Thoracic aorta (tissue), 2 donors: ENCODE data around the gene GRN. TPM values are rescaled to one million over a fixed set of nuclear protein-coding genes. Genes with fewer than 3 reads are reported as not detected.

Source experiments
- ATAC-seq: fragments of 150-250 bp; one replicate; pipeline ENCODE4 v1.8.0; 2017; ENCODE audit warnings: low read depth; ENCODE audit not compliant: insufficient number of reproducible peaks, low FRiP score
- DNase-seq: peaks from one replicate; pipeline ENCODE4 v3.0.0-alpha.2; 2020; ENCODE audit warnings: low spot score
- H3K27ac ChIP-seq, 2 donors: fragments of 200-600 bp; sonication (generic); 1 replicate in 1 of 2; 2 replicates in 1 of 2; pipeline ENCODE4 v1.5.1; 2016; ENCODE audit warnings: mild to moderate bottlenecking in 2 of 2, moderate library complexity in 2 of 2
- H3K27me3 ChIP-seq: fragments of 200-600 bp; sonication (generic); replicated peaks from 2 replicates; pipeline ENCODE4 v1.6.0; 2016; ENCODE audit warnings: mild to moderate bottlenecking; ENCODE audit not compliant: insufficient read depth
- H3K36me3 ChIP-seq: fragments of 200-600 bp; sonication (generic); one replicate; pipeline ENCODE4 v1.5.1; 2016
- H3K4me1 ChIP-seq, 2 donors: fragments of 200-600 bp; sonication (generic); 1 replicate in 1 of 2; 2 replicates in 1 of 2; pipeline versions ENCODE4 v1.5.1 to v1.6.0; 2016; ENCODE audit warnings: low read depth in 2 of 2, mild to moderate bottlenecking in 1 of 2; ENCODE audit not compliant: control insufficient read depth in 1 of 2
- H3K4me3 ChIP-seq: fragments of 200-600 bp; sonication (generic); 2 replicates; pipeline ENCODE4 v1.5.1; 2016; ENCODE audit warnings: mild to moderate bottlenecking
- H3K9me3 ChIP-seq: fragments of 200-600 bp; sonication (generic); 2 replicates; pipeline ENCODE4 v1.5.1; 2016
- total RNA-seq, 2 donors: library from RNA; depleted of rRNA; stranded (reverse); fragments of >200 nt; gene quantifications; one replicate each; pipeline versions ENCODE4 v1.1.0 to v1.2.3, GENCODE V29; 2016
- TF ChIP-seq, protein P1 (sequence below): fragments of 200-600 bp; sonication (generic); IDR thresholded peaks from one replicate; pipeline ENCODE4 v1.5.1; 2019; ENCODE audit warnings: antibody characterized with exemption

The GRN gene
- total RNA-seq, 2 donors from 2014 or later: 203 to 292 TPM

DNA sequence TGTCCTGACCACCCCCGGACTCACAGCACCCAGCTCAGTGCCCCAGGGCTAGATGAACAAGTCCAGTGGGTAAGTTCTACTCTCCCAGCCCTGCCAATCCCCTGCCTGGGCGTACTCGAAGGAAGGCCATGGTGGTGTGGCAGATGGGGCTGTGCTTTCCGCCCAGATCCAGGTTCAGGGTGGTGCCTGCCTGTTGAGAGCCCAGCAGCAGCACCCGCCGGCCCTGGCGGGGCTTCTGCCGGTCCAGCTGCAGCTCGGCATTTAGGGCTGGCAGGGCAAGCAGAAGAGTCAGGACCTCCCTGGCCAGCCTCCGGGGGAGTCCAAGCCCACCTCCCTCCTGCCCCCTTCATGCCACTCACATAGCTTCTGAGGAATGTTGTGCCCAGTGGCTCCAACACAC is 34.8 kb downstream of the GRN start:
- Histone ChIP-seq H3K27ac (no peak overlapping the region), H3K4me1 (peaks cover 0 to 6% of the 10 kb centered on the region in 2 donors), H3K27me3 (no peaks in the 10 kb centered on the region), H3K36me3 (no peaks in the 10 kb centered on the region), H3K9me3 (no peaks in the 10 kb centered on the region), H3K4me3 (no peak overlapping the region)
- no peak for ATAC-seq
- TF ChIP-seq, protein P1, sequence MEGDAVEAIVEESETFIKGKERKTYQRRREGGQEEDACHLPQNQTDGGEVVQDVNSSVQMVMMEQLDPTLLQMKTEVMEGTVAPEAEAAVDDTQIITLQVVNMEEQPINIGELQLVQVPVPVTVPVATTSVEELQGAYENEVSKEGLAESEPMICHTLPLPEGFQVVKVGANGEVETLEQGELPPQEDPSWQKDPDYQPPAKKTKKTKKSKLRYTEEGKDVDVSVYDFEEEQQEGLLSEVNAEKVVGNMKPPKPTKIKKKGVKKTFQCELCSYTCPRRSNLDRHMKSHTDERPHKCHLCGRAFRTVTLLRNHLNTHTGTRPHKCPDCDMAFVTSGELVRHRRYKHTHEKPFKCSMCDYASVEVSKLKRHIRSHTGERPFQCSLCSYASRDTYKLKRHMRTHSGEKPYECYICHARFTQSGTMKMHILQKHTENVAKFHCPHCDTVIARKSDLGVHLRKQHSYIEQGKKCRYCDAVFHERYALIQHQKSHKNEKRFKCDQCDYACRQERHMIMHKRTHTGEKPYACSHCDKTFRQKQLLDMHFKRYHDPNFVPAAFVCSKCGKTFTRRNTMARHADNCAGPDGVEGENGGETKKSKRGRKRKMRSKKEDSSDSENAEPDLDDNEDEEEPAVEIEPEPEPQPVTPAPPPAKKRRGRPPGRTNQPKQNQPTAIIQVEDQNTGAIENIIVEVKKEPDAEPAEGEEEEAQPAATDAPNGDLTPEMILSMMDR: no peak
- no peak for DNase-seq

DNA sequence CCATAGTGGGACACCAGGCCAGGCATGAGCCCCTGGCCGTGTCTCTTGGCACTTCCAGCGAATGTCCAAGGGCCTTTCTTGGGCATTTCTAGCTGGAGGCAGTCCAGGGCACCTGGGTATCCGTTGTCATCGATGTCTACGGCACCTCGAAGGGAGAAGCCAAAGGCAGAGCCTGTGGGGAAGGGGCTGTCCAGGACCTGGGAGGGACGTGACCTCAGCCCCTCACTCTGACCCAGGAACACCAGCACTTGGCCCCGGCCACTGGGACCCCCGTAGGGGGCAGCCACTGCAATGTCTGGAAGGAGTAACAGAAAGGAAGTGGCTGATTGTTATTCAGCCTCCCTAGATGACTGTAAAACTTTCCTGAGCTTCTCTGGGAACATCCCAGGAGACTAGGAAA is 35.7 kb downstream of the GRN start:
- Histone ChIP-seq H3K36me3 (no peaks in the 10 kb centered on the region), H3K4me1 (peaks cover 0 to 14% of the 10 kb centered on the region in 2 donors), H3K27ac (no peak overlapping the region), H3K4me3 (no peak overlapping the region), H3K27me3 (no peaks in the 10 kb centered on the region), H3K9me3 (no peaks in the 10 kb centered on the region)
- ATAC-seq: no peak
- TF ChIP-seq, protein P1: no peak
- no peak for DNase-seq

- peaks cover 0 to 19% of the 10 kb centered on the region in 2 donors for H3K4me1 ChIP-seq
- H3K4me3 ChIP-seq: no peak overlapping the region
- TF ChIP-seq, protein P1: no peak
- H3K27ac ChIP-seq: no peak overlapping the region
- H3K36me3 ChIP-seq: no peaks in the 10 kb centered on the region
- ATAC-seq (no peak), DNase-seq (no peak)
- H3K27me3 ChIP-seq: no peaks in the 10 kb centered on the region
- no peaks in the 10 kb centered on the region for H3K9me3 ChIP-seq
These were observed 36.8 kb downstream of the GRN start for GRCh38 chr17:44381810-44382305.

GRCh38 chr17:44382917-44383316 is 37.8 kb downstream of the GRN start:
- no peaks in the 10 kb centered on the region for H3K9me3 ChIP-seq
- no peak overlapping the region for H3K4me3 ChIP-seq
- H3K27ac ChIP-seq: no peak overlapping the region
- peaks cover 0 to 19% of the 10 kb centered on the region in 2 donors for H3K4me1 ChIP-seq
- DNase-seq (no peak), ATAC-seq (no peak)
- H3K27me3 ChIP-seq: no peaks in the 10 kb centered on the region
- H3K36me3 ChIP-seq: no peaks in the 10 kb centered on the region
- TF ChIP-seq, protein P1: no peak

DNA sequence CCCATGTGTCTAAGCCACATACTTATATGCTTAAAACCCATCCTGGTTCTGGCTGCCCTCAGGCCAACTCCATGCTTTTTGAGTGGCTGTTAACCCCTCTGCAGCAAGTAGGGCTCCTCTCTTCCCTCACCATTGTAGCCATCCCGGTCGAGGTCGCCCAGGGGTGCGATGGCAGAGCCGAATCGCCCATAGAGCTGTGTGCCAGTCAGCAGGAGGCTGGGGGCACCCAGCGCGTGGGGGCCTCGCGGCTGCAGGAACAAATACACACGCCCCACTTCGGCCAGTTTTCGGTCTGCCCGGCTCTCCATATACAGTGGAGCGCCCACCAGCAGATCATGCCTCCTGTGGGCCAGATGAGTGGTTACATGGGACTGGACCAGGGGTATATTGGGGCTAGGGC is 38.3 kb downstream of the GRN start:
- no peaks in the 10 kb centered on the region for H3K9me3 ChIP-seq
- no peak for ATAC-seq
- TF ChIP-seq, protein P1: no peak

More for the DNA sequence above, 38.3 kb downstream of the GRN start:
- H3K4me1 ChIP-seq: peaks cover 0 to 19% of the 10 kb centered on the region in 2 donors
- no peaks in the 10 kb centered on the region for H3K36me3 ChIP-seq
- no peaks in the 10 kb centered on the region for H3K27me3 ChIP-seq
- H3K27ac ChIP-seq: no peak overlapping the region
- DNase-seq: no peak
- no peak overlapping the region for H3K4me3 ChIP-seq
